ENCODE measurements around the gene CXCL17. TPM values are rescaled to one million over a fixed set of nuclear protein-coding genes. Genes with fewer than 3 reads are reported as not detected.
"Not testable (repeated sequence)": the region's sequence is repeated elsewhere in the genome, so short reads cannot be mapped to it uniquely, and the experiment has no call there.

The CXCL17 gene
- not detected in 2 replicates for total RNA-seq

- Mint-ChIP-seq H3K4me3 (ENCODE audit: low read depth) (no peak within 1 kb of the TSS), H3K27ac (no peak within 1 kb of the TSS), H3K4me1 (ENCODE audit: low read depth) (peaks cover 24% of the 10 kb centered on the region), H3K36me3 (ENCODE audit: low read depth) (no peaks in the 10 kb centered on the region), H3K9me3 (no peaks in the 10 kb centered on the region), H3K27me3 (ENCODE audit: low read depth) (no peaks in the 10 kb centered on the region)
- intact Hi-C loops (cut with micrococcal nuclease) = no loop called here
- no peak for DNase-seq (ENCODE audit: low spot score)
Measured at GRCh38 chr19:42442833-42443232, at the start of gene CXCL17. CXCL17 (minus strand) TSS chr19:42442946; CDS start chr19:42442832, 114 bp downstream.

GRCh38 chr19:42488783-42489521 is 46.2 kb upstream of the CXCL17 start:
- H3K4me3 Mint-ChIP-seq (ENCODE audit: low read depth) = no peak overlapping the region
- intact Hi-C loops (cut with micrococcal nuclease) = no loop called here

GRCh38 chr19:42487798-42488178 is 45.0 kb upstream of the CXCL17 start:
- H3K27me3 Mint-ChIP-seq (ENCODE audit: low read depth) = peaks cover 4% of the 10 kb centered on the region
- no peak for DNase-seq (ENCODE audit: low spot score)

More at GRCh38 chr19:42488783-42489521, 46.2 kb upstream of the CXCL17 start:
- peaks cover 3% of the 10 kb centered on the region for H3K27me3 Mint-ChIP-seq (ENCODE audit: low read depth)
- H3K27ac Mint-ChIP-seq = no peak overlapping the region
- H3K36me3 Mint-ChIP-seq (ENCODE audit: low read depth) = no peaks in the 10 kb centered on the region
- H3K4me1 Mint-ChIP-seq (ENCODE audit: low read depth) = peaks cover 17% of the 10 kb centered on the region
- H3K9me3 Mint-ChIP-seq = no peaks in the 10 kb centered on the region
- DNase-seq (ENCODE audit: low spot score) = no peak

GRCh38 chr19:42487032-42487797 is 44.5 kb upstream of the CXCL17 start:
- H3K27me3 Mint-ChIP-seq (ENCODE audit: low read depth) = peaks cover 4% of the 10 kb centered on the region
- H3K4me3 Mint-ChIP-seq (ENCODE audit: low read depth) = no peak overlapping the region
- intact Hi-C loops (cut with micrococcal nuclease) = no loop called here
- peak; percentile 33 for DNase-seq (ENCODE audit: low spot score)
- no peaks in the 10 kb centered on the region for H3K36me3 Mint-ChIP-seq (ENCODE audit: low read depth)
- H3K4me1 Mint-ChIP-seq (ENCODE audit: low read depth) = peaks cover 20% of the 10 kb centered on the region
- no peaks in the 10 kb centered on the region for H3K9me3 Mint-ChIP-seq
- H3K27ac Mint-ChIP-seq = no peak overlapping the region

More at GRCh38 chr19:42487798-42488178, 45.0 kb upstream of the CXCL17 start:
- H3K4me3 Mint-ChIP-seq (ENCODE audit: low read depth) = no peak overlapping the region
- H3K27ac Mint-ChIP-seq = no peak overlapping the region
- intact Hi-C loops (cut with micrococcal nuclease) = no loop called here
- H3K9me3 Mint-ChIP-seq = no peaks in the 10 kb centered on the region
- peaks cover 20% of the 10 kb centered on the region for H3K4me1 Mint-ChIP-seq (ENCODE audit: low read depth)
- no peaks in the 10 kb centered on the region for H3K36me3 Mint-ChIP-seq (ENCODE audit: low read depth)

- DNase-seq (ENCODE audit: low spot score); H3K27ac Mint-ChIP-seq; H3K27me3 Mint-ChIP-seq (ENCODE audit: low read depth); H3K36me3 Mint-ChIP-seq (ENCODE audit: low read depth); H3K9me3 Mint-ChIP-seq; H3K4me3 Mint-ChIP-seq (ENCODE audit: low read depth); intact Hi-C loops (cut with micrococcal nuclease): not testable (repeated sequence)
- H3K4me1 Mint-ChIP-seq (ENCODE audit: low read depth) = peaks cover 29% of the 10 kb centered on the region
Measured at GRCh38 chr19:42485036-42485435, 42.3 kb upstream of the CXCL17 start.

GRCh38 chr19:42480335-42481095 is 37.8 kb upstream of the CXCL17 start:
- Mint-ChIP-seq H3K4me3 (ENCODE audit: low read depth) (no peak overlapping the region), H3K4me1 (ENCODE audit: low read depth) (peaks cover 18% of the 10 kb centered on the region), H3K27ac (peak overlapping the region; percentile 44), H3K9me3 (no peaks in the 10 kb centered on the region), H3K36me3 (ENCODE audit: low read depth) (no peaks in the 10 kb centered on the region), H3K27me3 (ENCODE audit: low read depth) (peaks cover 2% of the 10 kb centered on the region)
- DNase-seq (ENCODE audit: low spot score) = no peak
- intact Hi-C loops (cut with micrococcal nuclease) = no loop called here

GRCh38 chr19:42479736-42480135 is 37.0 kb upstream of the CXCL17 start:
- Mint-ChIP-seq H3K27ac (no peak overlapping the region), H3K36me3 (ENCODE audit: low read depth) (no peaks in the 10 kb centered on the region), H3K4me1 (ENCODE audit: low read depth) (peaks cover 18% of the 10 kb centered on the region), H3K9me3 (no peaks in the 10 kb centered on the region), H3K4me3 (ENCODE audit: low read depth) (no peak overlapping the region), H3K27me3 (ENCODE audit: low read depth) (peaks cover 3% of the 10 kb centered on the region)
- intact Hi-C loops (cut with micrococcal nuclease) = no loop called here
- DNase-seq (ENCODE audit: low spot score) = no peak

GRCh38 chr19:42478765-42479311 is 36.1 kb upstream of the CXCL17 start:
- Mint-ChIP-seq H3K4me3 (ENCODE audit: low read depth) (no peak overlapping the region), H3K27me3 (ENCODE audit: low read depth) (peaks cover 5% of the 10 kb centered on the region), H3K9me3 (no peaks in the 10 kb centered on the region), H3K4me1 (ENCODE audit: low read depth) (peaks cover 13% of the 10 kb centered on the region), H3K27ac (no peak overlapping the region), H3K36me3 (ENCODE audit: low read depth) (no peaks in the 10 kb centered on the region)
- no peak for DNase-seq (ENCODE audit: low spot score)
- intact Hi-C loops (cut with micrococcal nuclease) = no loop called here

- intact Hi-C loops (cut with micrococcal nuclease) = no loop called here
- DNase-seq (ENCODE audit: low spot score) = no peak
- H3K27me3 Mint-ChIP-seq (ENCODE audit: low read depth) = peaks cover 5% of the 10 kb centered on the region
- no peak overlapping the region for H3K4me3 Mint-ChIP-seq (ENCODE audit: low read depth)
- no peaks in the 10 kb centered on the region for H3K9me3 Mint-ChIP-seq
- no peak overlapping the region for H3K27ac Mint-ChIP-seq
- peaks cover 11% of the 10 kb centered on the region for H3K4me1 Mint-ChIP-seq (ENCODE audit: low read depth)
- H3K36me3 Mint-ChIP-seq (ENCODE audit: low read depth) = no peaks in the 10 kb centered on the region
Measured at GRCh38 chr19:42477933-42478332, 35.2 kb upstream of the CXCL17 start.

GRCh38 chr19:42477117-42477516 is 34.4 kb upstream of the CXCL17 start:
- DNase-seq (ENCODE audit: low spot score) = no peak
- Mint-ChIP-seq H3K27me3 (ENCODE audit: low read depth) (peaks cover 7% of the 10 kb centered on the region), H3K27ac (no peak overlapping the region), H3K36me3 (ENCODE audit: low read depth) (no peaks in the 10 kb centered on the region), H3K9me3 (no peaks in the 10 kb centered on the region), H3K4me1 (ENCODE audit: low read depth) (peaks cover 11% of the 10 kb centered on the region), H3K4me3 (ENCODE audit: low read depth) (no peak overlapping the region)
- intact Hi-C loops (cut with micrococcal nuclease) = no loop called here

GRCh38 chr19:42475366-42475765 is 32.6 kb upstream of the CXCL17 start:
- Mint-ChIP-seq H3K4me3 (ENCODE audit: low read depth) (no peak overlapping the region), H3K9me3 (no peaks in the 10 kb centered on the region), H3K27ac (no peak overlapping the region), H3K4me1 (ENCODE audit: low read depth) (peaks cover 1% of the 10 kb centered on the region), H3K36me3 (ENCODE audit: low read depth) (no peaks in the 10 kb centered on the region), H3K27me3 (ENCODE audit: low read depth) (peaks cover 7% of the 10 kb centered on the region)
- no peak for DNase-seq (ENCODE audit: low spot score)
- intact Hi-C loops (cut with micrococcal nuclease) = no loop called here

GRCh38 chr19:42474743-42475142 is 32.0 kb upstream of the CXCL17 start:
- no peaks in the 10 kb centered on the region for H3K9me3 Mint-ChIP-seq
- H3K27me3 Mint-ChIP-seq (ENCODE audit: low read depth) = peaks cover 7% of the 10 kb centered on the region

More at GRCh38 chr19:42474743-42475142, 32.0 kb upstream of the CXCL17 start:
- Mint-ChIP-seq H3K4me1 (ENCODE audit: low read depth) (peaks cover 4% of the 10 kb centered on the region), H3K36me3 (ENCODE audit: low read depth) (no peaks in the 10 kb centered on the region), H3K4me3 (ENCODE audit: low read depth) (no peak overlapping the region), H3K27ac (no peak overlapping the region)
- intact Hi-C loops (cut with micrococcal nuclease) = no loop called here
- no peak for DNase-seq (ENCODE audit: low spot score)
